Thyroid gland (tissue), 4 donors: ENCODE results near the gene ERC1.

ENCODE experiments used
- POLR2A ChIP-seq, 2 donors: fragments of 450-650 bp; IDR thresholded peaks; one replicate each; pipeline ENCODE4 v1.6.1; 2017; ENCODE audit warnings: antibody characterized with exemption in 2 of 2, mild to moderate bottlenecking in 2 of 2, moderate library complexity in 1 of 2
- TF ChIP-seq, protein P1 (sequence below), 6 experiments: fragments of 200-600 bp in 3 of 6; fragments of 450-650 bp in 3 of 6; sonication (generic) in 3 of 6; IDR thresholded peaks; one replicate each; pipeline ENCODE4 v1.5.1; 2016 to 2019; ENCODE audit warnings: antibody characterized with exemption in 6 of 6, mild to moderate bottlenecking in 2 of 6, inconsistent platforms in 1 of 6, moderate library complexity in 1 of 6

DNA sequence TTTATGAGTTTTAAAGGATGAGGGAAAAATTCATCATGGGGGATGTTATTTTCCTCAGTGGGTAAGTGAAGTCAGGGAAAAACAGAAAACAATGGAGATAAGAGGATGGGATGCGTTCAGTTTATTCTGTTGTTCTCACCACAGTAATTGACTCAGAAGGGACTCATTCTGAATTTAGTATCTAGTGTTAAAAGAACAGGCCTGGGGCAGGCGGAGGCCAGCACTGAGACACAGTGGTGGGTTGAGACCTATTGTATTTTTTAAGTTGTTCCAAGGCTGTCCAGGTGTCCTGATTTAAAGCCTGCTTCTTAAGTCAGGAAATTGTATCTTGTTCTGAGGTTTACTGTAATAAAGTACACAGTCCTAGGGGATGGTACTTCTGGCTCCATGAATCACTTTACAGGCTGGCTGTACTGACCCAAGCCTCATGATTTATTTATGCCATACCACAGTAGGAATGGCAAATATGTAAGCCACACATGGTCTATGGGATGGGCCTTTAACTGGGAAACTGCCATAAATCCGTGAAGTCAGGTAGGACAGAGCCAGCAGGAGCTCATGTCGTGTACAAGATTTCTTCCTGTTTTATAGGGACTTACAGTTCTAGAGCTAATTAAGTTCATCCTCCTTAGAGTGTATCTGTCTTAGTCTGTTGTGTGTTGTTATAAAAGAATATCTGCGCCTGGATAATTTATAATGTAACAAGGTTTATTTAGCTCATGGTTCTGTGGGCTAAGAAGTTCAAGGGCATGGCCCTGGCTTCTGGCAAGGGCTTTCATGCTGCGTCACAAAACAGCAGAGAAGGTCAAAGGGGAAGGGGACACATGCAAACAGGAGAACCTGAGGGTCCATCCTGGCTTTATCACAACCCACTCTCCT, 359.3 kb downstream of the ERC1 start:
- no peak for TF ChIP-seq POLR2A (IDR thresholded peaks at IDR 0.05)
- TF ChIP-seq, protein P1, sequence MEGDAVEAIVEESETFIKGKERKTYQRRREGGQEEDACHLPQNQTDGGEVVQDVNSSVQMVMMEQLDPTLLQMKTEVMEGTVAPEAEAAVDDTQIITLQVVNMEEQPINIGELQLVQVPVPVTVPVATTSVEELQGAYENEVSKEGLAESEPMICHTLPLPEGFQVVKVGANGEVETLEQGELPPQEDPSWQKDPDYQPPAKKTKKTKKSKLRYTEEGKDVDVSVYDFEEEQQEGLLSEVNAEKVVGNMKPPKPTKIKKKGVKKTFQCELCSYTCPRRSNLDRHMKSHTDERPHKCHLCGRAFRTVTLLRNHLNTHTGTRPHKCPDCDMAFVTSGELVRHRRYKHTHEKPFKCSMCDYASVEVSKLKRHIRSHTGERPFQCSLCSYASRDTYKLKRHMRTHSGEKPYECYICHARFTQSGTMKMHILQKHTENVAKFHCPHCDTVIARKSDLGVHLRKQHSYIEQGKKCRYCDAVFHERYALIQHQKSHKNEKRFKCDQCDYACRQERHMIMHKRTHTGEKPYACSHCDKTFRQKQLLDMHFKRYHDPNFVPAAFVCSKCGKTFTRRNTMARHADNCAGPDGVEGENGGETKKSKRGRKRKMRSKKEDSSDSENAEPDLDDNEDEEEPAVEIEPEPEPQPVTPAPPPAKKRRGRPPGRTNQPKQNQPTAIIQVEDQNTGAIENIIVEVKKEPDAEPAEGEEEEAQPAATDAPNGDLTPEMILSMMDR (IDR thresholded peaks at IDR 0.05), result no peak
